Epithelial cell of proximal tubule (primary cell): ENCODE data around the gene U2SURP. TPM values are rescaled to one million over a fixed set of nuclear protein-coding genes. Genes with fewer than 3 reads are reported as not detected.
"Not testable (repeated sequence)": the region's sequence is repeated elsewhere in the genome, so short reads cannot be mapped to it uniquely, and the experiment has no call there.

ENCODE experiments used
- DNase-seq: peaks from one replicate; pipeline ENCODE4 v3.0.0-alpha.2; 2011; ENCODE audit warnings: low read depth
- H3K4me3 ChIP-seq: 2 replicates; pipeline ENCODE4 v1.5.1; 2011; ENCODE audit warnings: low read depth, mild to moderate bottlenecking, low read length
- CTCF ChIP-seq: conservative IDR thresholded peaks from 2 replicates; pipeline ENCODE4 v1.5.1; 2012; ENCODE audit warnings: low read depth, mild to moderate bottlenecking, low read length
- total RNA-seq: library from RNA; depleted of rRNA; stranded (reverse); fragments of >200 nt; gene quantifications from 2 replicates; pipeline ENCODE4 v1.2.3, GENCODE V29; 2015

Gene U2SURP
- total RNA-seq, 1 donor from 2014 or later = 77.7 TPM

- peak; percentile 57 for TF ChIP-seq CTCF
- no peak for DNase-seq
- no peak overlapping the region for H3K4me3 ChIP-seq
Measured at GRCh38 chr3:142987080-142987700, 14.2 kb upstream of the U2SURP start.

- no peak for DNase-seq
- TF ChIP-seq CTCF = no peak
- H3K4me3 ChIP-seq = no peak overlapping the region
Measured at GRCh38 chr3:142987707-142988106, 13.7 kb upstream of the U2SURP start.

GRCh38 chr3:142988221-142988620 is 13.1 kb upstream of the U2SURP start:
- not testable (repeated sequence) for DNase-seq, H3K4me3 ChIP-seq

GRCh38 chr3:142988826-142989225 is 12.5 kb upstream of the U2SURP start:
- not testable (repeated sequence) for H3K4me3 ChIP-seq, DNase-seq

GRCh38 chr3:142990721-142991120 is 10.6 kb upstream of the U2SURP start:
- no peak for DNase-seq
- no peak overlapping the region for H3K4me3 ChIP-seq
- no peak for TF ChIP-seq CTCF

GRCh38 chr3:142992323-142992722 is 9.0 kb upstream of the U2SURP start:
- H3K4me3 ChIP-seq = no peak overlapping the region
- no peak for TF ChIP-seq CTCF
- no peak for DNase-seq

GRCh38 chr3:142993958-142994442 is 7.4 kb upstream of the U2SURP start:
- no peak for DNase-seq
- no peak overlapping the region for H3K4me3 ChIP-seq
- peak; percentile 78 for TF ChIP-seq CTCF

- no peak overlapping the region for H3K4me3 ChIP-seq
- TF ChIP-seq CTCF = no peak
- no peak for DNase-seq
Measured at GRCh38 chr3:142997330-142997729, 4.0 kb upstream of the U2SURP start.
